PC-3 (cell line): ENCODE results near the gene IFT172.

Source experiments
- EZH2 ChIP-seq: fragments of 300-600 bp; sonication (generic); IDR thresholded peaks from one replicate; pipeline ENCODE4 v1.6.1; 2017; ENCODE audit warnings: antibody characterized with exemption, mild to moderate bottlenecking, low read length; ENCODE audit not compliant: unreplicated experiment
- TF ChIP-seq, protein P1 (sequence below): fragments of 300-600 bp; sonication (generic); conservative IDR thresholded peaks from 2 replicates; pipeline ENCODE4 v1.5.1; 2017; ENCODE audit warnings: antibody characterized with exemption, low read depth, mild to moderate bottlenecking, low read length

DNA sequence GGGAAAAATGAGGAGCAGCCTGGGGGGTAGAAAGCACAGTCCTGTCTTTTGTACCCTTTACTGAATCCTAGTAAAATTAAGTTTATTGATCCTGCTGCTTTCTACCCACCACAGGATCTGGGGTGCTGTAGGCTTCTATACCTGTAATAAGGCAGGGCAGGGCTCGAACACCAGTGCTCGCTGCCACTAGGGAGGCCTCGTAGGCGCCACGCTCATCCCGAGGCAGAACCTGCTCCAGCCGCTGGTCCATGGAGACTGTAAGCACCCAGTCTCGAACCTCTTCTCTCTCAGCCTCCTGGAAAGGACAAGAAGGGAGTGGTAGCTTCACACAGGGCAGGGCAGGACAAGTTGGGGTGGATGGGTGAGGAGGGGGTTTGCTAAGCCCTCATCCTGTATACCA, 44.4 kb downstream of the IFT172 start:
- TF ChIP-seq, protein P1, sequence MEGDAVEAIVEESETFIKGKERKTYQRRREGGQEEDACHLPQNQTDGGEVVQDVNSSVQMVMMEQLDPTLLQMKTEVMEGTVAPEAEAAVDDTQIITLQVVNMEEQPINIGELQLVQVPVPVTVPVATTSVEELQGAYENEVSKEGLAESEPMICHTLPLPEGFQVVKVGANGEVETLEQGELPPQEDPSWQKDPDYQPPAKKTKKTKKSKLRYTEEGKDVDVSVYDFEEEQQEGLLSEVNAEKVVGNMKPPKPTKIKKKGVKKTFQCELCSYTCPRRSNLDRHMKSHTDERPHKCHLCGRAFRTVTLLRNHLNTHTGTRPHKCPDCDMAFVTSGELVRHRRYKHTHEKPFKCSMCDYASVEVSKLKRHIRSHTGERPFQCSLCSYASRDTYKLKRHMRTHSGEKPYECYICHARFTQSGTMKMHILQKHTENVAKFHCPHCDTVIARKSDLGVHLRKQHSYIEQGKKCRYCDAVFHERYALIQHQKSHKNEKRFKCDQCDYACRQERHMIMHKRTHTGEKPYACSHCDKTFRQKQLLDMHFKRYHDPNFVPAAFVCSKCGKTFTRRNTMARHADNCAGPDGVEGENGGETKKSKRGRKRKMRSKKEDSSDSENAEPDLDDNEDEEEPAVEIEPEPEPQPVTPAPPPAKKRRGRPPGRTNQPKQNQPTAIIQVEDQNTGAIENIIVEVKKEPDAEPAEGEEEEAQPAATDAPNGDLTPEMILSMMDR, result no peak
- no peak for TF ChIP-seq EZH2
